UCSD-AML1 (cell line): ENCODE measurements around the gene MAP7D3.

Experiments used
- DNase-seq: peaks from one replicate; lab custom pipeline; 2025; ENCODE audit not compliant: unreplicated experiment; lab: John Stamatoyannopoulos, UW

Gene MAP7D3

GRCh38 chrX:136206916-136207315 is 44.3 kb downstream of the MAP7D3 start:
- no peak for DNase-seq

GRCh38 chrX:136205882-136206380 is 45.3 kb downstream of the MAP7D3 start:
- no peak for DNase-seq

GRCh38 chrX:136204571-136204970 is 46.6 kb downstream of the MAP7D3 start:
- no peak for DNase-seq

GRCh38 chrX:136203951-136204350 is 47.2 kb downstream of the MAP7D3 start:
- no peak for DNase-seq

- no peak for DNase-seq
Observed at GRCh38 chrX:136203438-136203837, 47.8 kb downstream of the MAP7D3 start.

GRCh38 chrX:136202889-136203288 is 48.3 kb downstream of the MAP7D3 start:
- DNase-seq, result no peak

GRCh38 chrX:136201601-136202000 is 49.6 kb downstream of the MAP7D3 start:
- no peak for DNase-seq

- no peak for DNase-seq
Observed at GRCh38 chrX:136200466-136200865, 50.7 kb downstream of the MAP7D3 start.

- no peak for DNase-seq
Observed at GRCh38 chrX:136199365-136199764, 51.8 kb downstream of the MAP7D3 start.

GRCh38 chrX:136198678-136199243 is 52.4 kb downstream of the MAP7D3 start:
- DNase-seq, result no peak

- no peak for DNase-seq
Observed at GRCh38 chrX:136198010-136198409, 53.2 kb downstream of the MAP7D3 start.

GRCh38 chrX:136196691-136197155 is 54.5 kb downstream of the MAP7D3 start:
- no peak for DNase-seq

GRCh38 chrX:136195247-136195646 is 56.0 kb downstream of the MAP7D3 start:
- DNase-seq, result no peak

GRCh38 chrX:136194536-136194935 is 56.7 kb downstream of the MAP7D3 start:
- no peak for DNase-seq

- DNase-seq, result peak; percentile 16
Observed at GRCh38 chrX:136193771-136194170, 57.4 kb downstream of the MAP7D3 start.

GRCh38 chrX:136192839-136193414 is 58.3 kb downstream of the MAP7D3 start:
- no peak for DNase-seq

- no peak for DNase-seq
Observed at GRCh38 chrX:136192135-136192534, 59.1 kb downstream of the MAP7D3 start.

GRCh38 chrX:136191171-136191570 is 60.0 kb downstream of the MAP7D3 start:
- DNase-seq, result no peak

GRCh38 chrX:136190038-136190713 is 61.0 kb downstream of the MAP7D3 start:
- no peak for DNase-seq

- DNase-seq, result no peak
Observed at GRCh38 chrX:136189222-136189621, 62.0 kb downstream of the MAP7D3 start.

GRCh38 chrX:136186023-136186413 is 65.2 kb downstream of the MAP7D3 start:
- no peak for DNase-seq

- no peak for DNase-seq
Observed at GRCh38 chrX:136185401-136186022, 65.7 kb downstream of the MAP7D3 start.
